SK-N-MC (cell line): ENCODE measurements around the gene ZC3H4.

ENCODE experiments used
- DNase-seq: peaks from one replicate; pipeline ENCODE4 v3.0.0-alpha.2; 2011; ENCODE audit warnings: low read depth, low spot score
- H3K27ac ChIP-seq: fragments of 200-600 bp; sonication (generic); 2 replicates; pipeline ENCODE4 v1.5.1; 2016; ENCODE audit warnings: mixed run types
- H3K36me3 ChIP-seq: fragments of 200-600 bp; sonication (generic); 2 replicates; pipeline ENCODE4 v1.6.1; 2017; ENCODE audit warnings: antibody characterized with exemption, low read length, mixed read lengths; ENCODE audit not compliant: insufficient read depth
- H3K4me3 ChIP-seq: fragments of 200-600 bp; sonication (generic); 2 replicates; pipeline ENCODE4 v1.5.1; 2016
- H3K9ac ChIP-seq: fragments of 200-600 bp; sonication (generic); 2 replicates; pipeline ENCODE4 v1.8.0; 2017; ENCODE audit warnings: mixed run types, mixed read lengths; ENCODE audit not compliant: insufficient read length
- H3K9me3 ChIP-seq: fragments of 200-600 bp; sonication (generic); 2 replicates; pipeline ENCODE4 v1.6.1; 2017; ENCODE audit warnings: low read depth, mild to moderate bottlenecking, antibody characterized with exemption, low read length, moderate library complexity, mixed read lengths
- EZH2 ChIP-seq: fragments of 200-600 bp; sonication (generic); IDR thresholded peaks from one replicate; pipeline ENCODE4 v1.6.1; 2017; ENCODE audit warnings: antibody characterized with exemption
- FOXP2 ChIP-seq: optimal IDR thresholded peaks from 2 replicates; pipeline ENCODE3; 2011; ENCODE audit warnings: mild to moderate bottlenecking, moderate library complexity; ENCODE audit not compliant: insufficient read depth; ENCODE audit errors: extremely low read length, control extremely low read depth
- POLR2AphosphoS5 ChIP-seq: IDR thresholded peaks from 2 replicates; pipeline ENCODE4 v1.6.1; 2012; ENCODE audit warnings: mild to moderate bottlenecking, low read depth, low read length, borderline replicate concordance

The ZC3H4 gene

DNA sequence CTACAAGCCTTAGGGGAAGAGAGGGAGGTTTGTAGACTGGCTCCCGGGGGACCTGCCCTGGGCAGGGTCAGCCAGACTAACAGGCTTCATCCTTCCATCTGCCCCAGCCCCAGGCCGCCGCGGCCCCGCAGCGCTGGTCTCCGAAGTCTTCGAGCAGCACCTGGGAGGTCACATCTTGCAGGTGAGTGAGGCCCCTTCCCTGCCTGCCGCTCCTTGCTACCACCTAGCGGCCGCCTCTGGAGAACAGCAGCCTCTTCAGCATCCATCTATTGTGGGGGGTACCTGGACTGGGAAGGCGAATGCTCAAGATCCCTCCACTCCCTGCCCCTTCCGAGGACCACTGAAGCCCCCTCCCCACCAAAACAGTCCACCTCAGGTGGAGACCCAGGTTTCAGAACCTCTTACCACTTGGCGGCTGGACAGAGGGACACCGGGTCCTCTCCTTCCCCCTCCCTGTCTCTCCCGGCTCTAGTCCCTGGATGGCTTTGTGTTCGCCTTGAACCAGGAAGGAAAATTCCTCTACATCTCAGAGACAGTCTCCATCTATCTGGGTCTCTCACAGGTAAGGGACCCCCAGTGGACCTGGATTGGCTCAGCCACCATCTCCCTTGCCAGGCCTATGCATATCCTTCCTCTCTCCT lies 81.3 kb downstream of the ZC3H4 start:
- H3K9me3 ChIP-seq = no peaks in the 10 kb centered on the region
- no peak for TF ChIP-seq FOXP2
- TF ChIP-seq POLR2AphosphoS5 = no peak
- no peak for TF ChIP-seq EZH2
- no peak overlapping the region for H3K9ac ChIP-seq
- H3K4me3 ChIP-seq = no peak overlapping the region
- no peak overlapping the region for H3K27ac ChIP-seq
- H3K36me3 ChIP-seq = no peaks in the 10 kb centered on the region
- no peak for DNase-seq

- peak overlapping the region; percentile 32 for H3K9ac ChIP-seq
- 0 out of 2 replicates have a peak overlapping the region, but pooled peaks have one; percentile 42 for H3K4me3 ChIP-seq
- TF ChIP-seq EZH2 (no peak), POLR2AphosphoS5 (no peak), FOXP2 (no peak)
- DNase-seq = no peak
- no peak overlapping the region for H3K27ac ChIP-seq
- no peaks in the 10 kb centered on the region for H3K36me3 ChIP-seq
- H3K9me3 ChIP-seq = no peaks in the 10 kb centered on the region
Observed at GRCh38 chr19:47028195-47028601, 85.4 kb downstream of the ZC3H4 start.

GRCh38 chr19:47027586-47028088 lies 85.9 kb downstream of the ZC3H4 start:
- TF ChIP-seq FOXP2 (no peak), EZH2 (no peak), POLR2AphosphoS5 (no peak)
- no peak for DNase-seq
- no peaks in the 10 kb centered on the region for H3K36me3 ChIP-seq
- H3K9ac ChIP-seq = peak overlapping the region; percentile 32
- no peak overlapping the region for H3K27ac ChIP-seq
- H3K4me3 ChIP-seq = no peak overlapping the region
- H3K9me3 ChIP-seq = no peaks in the 10 kb centered on the region

- Histone ChIP-seq H3K4me3 (no peak overlapping the region), H3K9me3 (no peaks in the 10 kb centered on the region), H3K36me3 (no peaks in the 10 kb centered on the region), H3K9ac (no peak overlapping the region), H3K27ac (no peak overlapping the region)
- DNase-seq = no peak
- TF ChIP-seq POLR2AphosphoS5 (no peak), EZH2 (no peak), FOXP2 (no peak)
Observed at GRCh38 chr19:47026889-47027288, 86.7 kb downstream of the ZC3H4 start.

DNA sequence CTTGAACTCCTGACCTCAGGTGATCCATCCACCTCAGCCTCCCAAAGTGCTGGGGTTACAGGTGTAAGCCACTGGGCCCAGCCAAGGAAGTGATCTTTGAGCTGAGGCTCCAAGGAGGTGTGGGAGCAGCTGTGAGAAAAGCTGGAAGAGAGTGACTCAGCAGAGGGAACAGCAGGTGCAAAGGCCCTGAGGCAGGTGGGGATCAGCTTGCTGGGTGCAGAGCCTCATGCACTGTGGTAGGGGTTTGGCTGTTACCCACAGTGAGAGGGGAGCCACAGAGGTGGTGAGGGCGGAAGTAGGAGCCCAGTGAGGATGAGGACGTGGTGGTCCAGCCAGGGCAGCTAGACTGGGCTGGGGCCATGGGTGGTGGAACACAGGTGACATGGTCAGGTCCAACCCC lies 87.4 kb downstream of the ZC3H4 start:
- Histone ChIP-seq H3K4me3 (no peak overlapping the region), H3K27ac (no peak overlapping the region), H3K36me3 (no peaks in the 10 kb centered on the region), H3K9me3 (no peaks in the 10 kb centered on the region), H3K9ac (no peak overlapping the region)
- TF ChIP-seq EZH2 = no peak
- TF ChIP-seq POLR2AphosphoS5 = no peak
- no peak for TF ChIP-seq FOXP2
- no peak for DNase-seq

DNA sequence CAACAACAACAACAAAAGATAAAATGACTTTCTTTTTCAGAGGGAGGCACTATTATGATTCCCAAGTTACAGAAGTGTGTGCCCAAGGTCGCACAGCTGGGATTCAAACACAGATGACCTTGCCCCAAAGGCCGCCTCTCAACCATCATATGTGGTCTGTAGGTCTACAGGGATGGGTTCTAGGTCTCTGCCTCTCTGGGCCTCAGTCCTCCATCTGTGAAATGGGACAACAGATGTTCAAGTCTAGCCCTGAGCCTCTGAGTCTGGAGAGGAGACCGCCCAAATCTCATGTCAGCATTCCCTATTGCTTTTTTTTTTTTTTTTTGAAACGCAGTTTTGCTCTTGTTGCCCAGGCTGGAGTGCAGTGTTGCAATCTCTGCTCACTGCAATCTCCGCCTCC lies 89.1 kb downstream of the ZC3H4 start:
- H3K9ac ChIP-seq = no peak overlapping the region
- no peak for TF ChIP-seq EZH2
- no peak for TF ChIP-seq POLR2AphosphoS5
- no peak for TF ChIP-seq FOXP2
- DNase-seq = no peak
- no peak overlapping the region for H3K4me3 ChIP-seq
- H3K9me3 ChIP-seq = no peaks in the 10 kb centered on the region
- no peaks in the 10 kb centered on the region for H3K36me3 ChIP-seq
- no peak overlapping the region for H3K27ac ChIP-seq

GRCh38 chr19:47023448-47023794 lies 90.2 kb downstream of the ZC3H4 start:
- no peak for DNase-seq
- no peaks in the 10 kb centered on the region for H3K9me3 ChIP-seq
- H3K36me3 ChIP-seq = no peaks in the 10 kb centered on the region
- no peak overlapping the region; the same call in 1 of the 2 replicates for H3K4me3 ChIP-seq
- no peak overlapping the region for H3K9ac ChIP-seq
- H3K27ac ChIP-seq = no peak overlapping the region
- no peak for TF ChIP-seq POLR2AphosphoS5
- TF ChIP-seq EZH2 = no peak
- TF ChIP-seq FOXP2 = no peak

DNA sequence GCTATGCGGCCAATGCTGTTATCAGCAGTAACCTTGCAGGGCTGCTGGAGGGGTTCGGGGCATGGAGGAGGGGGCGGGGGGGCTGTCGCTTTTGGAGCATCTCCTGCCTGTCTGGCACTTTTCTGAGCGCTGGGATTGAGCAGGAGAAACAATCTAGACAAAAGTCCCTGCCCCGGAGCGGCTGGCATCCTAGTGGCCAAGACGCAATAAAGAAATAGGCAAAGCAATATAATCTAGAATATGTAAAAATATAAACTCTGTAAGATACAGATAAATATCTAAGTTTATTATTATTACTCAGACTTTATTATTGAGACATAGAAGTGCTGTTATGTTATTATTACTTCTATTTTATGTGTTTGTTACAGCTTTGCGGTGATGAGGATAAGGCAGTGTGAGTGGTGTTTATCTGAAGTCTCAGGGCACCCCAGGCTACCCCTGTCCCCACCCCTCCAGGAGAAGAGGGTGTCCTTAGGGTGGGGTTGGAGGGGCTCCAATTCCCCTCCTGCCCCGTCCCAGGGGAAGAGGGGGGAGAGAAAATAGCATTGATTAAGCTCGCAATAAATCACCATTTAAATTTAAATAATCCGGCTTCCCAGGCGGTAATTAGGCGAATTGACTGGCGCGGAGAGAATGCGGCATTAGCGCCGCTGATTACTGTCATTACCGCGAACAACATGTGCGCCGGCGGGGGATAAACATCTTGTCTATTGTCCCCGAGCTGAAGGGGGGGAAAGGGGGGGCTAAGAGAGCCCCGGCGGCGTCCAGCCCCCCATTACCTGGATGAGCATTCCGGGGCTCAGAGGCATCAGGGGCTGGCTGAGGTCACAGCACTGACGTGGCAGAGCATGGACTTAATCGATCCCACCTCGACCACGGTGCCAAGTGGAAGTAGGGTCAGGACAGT lies 90.8 kb downstream of the ZC3H4 start:
- peak overlapping the region; percentile 51 for H3K4me3 ChIP-seq
- TF ChIP-seq EZH2 (no peak), POLR2AphosphoS5 (no peak), FOXP2 (no peak)
- H3K36me3 ChIP-seq = no peaks in the 10 kb centered on the region
- no peak for DNase-seq
- no peak overlapping the region for H3K9ac ChIP-seq
- no peak overlapping the region for H3K27ac ChIP-seq
- no peaks in the 10 kb centered on the region for H3K9me3 ChIP-seq
